Epithelial cell of esophagus (primary cell): ENCODE data around the gene NUAK1.

Experiments
- DNase-seq: peaks from one replicate; pipeline ENCODE4 v3.0.0; 2010; ENCODE audit warnings: low read depth
- H3K4me3 ChIP-seq: 2 replicates; pipeline ENCODE4 v1.5.1; 2011; ENCODE audit warnings: mild to moderate bottlenecking, low read length, control low read depth
- TF ChIP-seq, protein P1 (sequence below): IDR thresholded peaks from 2 replicates; pipeline ENCODE4 v1.5.1; 2011; ENCODE audit warnings: low read depth, mild to moderate bottlenecking, low read length, control low read depth, inconsistent platforms; ENCODE audit not compliant: insufficient read depth; ENCODE audit errors: missing control alignments

Gene NUAK1

DNA sequence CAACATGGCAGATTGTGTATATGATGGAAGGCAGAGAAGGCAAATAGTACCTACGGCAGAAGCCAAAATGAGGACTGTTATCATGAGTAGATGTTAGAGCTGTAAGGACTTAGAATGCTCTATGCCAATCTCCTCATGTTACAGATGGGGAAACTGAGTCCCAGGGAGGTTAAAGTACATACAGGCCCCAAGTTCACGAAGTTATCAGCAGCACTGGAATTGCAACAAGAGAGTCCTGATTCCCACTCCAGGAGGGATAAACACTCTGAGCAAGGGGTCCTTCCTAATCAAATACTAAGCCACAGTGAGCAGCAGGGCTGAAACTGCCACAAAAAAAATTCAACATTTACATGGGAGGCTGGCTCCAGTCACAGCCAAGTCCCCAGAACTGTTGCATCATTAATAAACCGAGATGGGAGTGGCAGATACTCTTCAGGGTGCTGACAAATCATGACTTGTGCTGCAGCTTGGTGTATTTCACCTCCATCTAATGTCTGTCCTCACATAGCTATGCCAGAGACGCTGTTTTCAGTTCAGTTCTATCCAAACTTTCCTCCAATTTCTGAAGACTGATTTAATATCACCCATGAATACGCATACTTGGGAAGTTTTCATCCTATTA lies 24.2 kb downstream of the NUAK1 start:
- H3K4me3 ChIP-seq = no peak overlapping the region
- peak; percentile 83 for DNase-seq
- TF ChIP-seq, protein P1, sequence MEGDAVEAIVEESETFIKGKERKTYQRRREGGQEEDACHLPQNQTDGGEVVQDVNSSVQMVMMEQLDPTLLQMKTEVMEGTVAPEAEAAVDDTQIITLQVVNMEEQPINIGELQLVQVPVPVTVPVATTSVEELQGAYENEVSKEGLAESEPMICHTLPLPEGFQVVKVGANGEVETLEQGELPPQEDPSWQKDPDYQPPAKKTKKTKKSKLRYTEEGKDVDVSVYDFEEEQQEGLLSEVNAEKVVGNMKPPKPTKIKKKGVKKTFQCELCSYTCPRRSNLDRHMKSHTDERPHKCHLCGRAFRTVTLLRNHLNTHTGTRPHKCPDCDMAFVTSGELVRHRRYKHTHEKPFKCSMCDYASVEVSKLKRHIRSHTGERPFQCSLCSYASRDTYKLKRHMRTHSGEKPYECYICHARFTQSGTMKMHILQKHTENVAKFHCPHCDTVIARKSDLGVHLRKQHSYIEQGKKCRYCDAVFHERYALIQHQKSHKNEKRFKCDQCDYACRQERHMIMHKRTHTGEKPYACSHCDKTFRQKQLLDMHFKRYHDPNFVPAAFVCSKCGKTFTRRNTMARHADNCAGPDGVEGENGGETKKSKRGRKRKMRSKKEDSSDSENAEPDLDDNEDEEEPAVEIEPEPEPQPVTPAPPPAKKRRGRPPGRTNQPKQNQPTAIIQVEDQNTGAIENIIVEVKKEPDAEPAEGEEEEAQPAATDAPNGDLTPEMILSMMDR = no peak

DNA sequence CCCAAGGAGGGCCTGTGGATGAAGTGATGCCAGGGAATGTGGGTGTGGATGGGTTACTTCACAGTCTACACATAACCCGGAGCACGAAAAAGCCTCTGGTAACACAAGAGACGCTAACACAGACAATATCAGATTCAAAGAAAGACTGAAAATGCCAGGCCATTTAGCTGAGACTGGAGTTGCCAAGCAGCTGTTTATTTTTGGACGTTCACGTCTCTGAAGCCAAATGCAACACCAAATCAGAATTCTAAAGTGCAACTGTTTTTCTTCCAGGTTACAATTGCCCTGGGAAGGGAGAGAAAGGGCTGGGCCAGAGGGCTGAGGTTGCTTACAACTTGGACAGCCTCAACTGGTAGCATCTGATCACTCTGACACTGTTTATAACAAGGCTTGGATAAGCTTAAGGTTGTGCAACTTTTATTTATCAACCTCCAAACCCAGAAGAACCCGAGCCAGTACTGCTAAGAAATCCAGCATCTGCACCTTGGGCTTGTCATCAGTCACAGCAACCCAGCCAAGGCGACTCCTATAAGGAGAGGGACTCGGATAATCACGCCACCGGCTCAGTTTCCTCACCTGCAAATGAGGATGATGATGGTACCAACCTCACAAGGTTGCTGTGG lies 24.8 kb downstream of the NUAK1 start:
- TF ChIP-seq, protein P1 = no peak
- peak; percentile 76 for DNase-seq
- H3K4me3 ChIP-seq = no peak overlapping the region

DNA sequence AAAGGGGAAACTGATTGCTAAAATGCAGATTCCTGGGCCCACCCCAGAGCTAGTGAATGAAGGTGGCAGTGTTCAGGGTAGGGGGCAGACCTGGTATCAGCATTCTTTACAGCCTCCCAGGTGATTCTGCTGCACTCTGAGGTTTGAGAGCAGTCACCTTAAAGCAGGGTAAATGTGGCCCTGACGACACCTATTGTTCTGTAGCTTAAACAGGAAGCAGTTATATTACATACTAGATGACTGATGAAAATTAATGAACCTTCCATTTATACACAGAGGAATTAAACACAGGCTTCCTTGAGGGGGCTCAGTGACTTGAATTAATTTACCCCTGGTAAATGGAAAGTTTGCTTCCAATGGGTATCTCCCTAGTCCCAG lies 25.3 kb downstream of the NUAK1 start:
- H3K4me3 ChIP-seq = no peak overlapping the region
- TF ChIP-seq, protein P1 = no peak
- no peak for DNase-seq

DNA sequence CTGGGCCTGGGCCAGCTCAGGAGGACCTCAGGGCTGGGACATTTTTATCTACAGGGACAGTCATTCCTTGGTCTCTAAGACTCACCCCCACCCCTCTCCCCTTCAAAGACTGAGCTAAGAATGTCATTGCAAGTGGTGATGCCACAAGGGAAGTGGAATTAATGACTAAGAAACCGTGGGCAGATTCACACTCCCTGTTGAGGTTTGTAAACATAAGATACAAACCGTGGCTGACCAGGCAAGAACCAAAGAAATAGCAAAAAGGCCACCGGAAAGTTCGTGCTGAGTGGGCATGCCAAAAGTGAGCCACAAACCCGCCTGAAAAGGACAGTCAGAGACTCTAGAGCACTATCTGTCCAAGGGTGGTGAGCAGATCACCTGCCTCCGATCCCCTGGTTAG lies 25.7 kb downstream of the NUAK1 start:
- TF ChIP-seq, protein P1 = no peak
- DNase-seq = peak; percentile 78
- H3K4me3 ChIP-seq = no peak overlapping the region

DNA sequence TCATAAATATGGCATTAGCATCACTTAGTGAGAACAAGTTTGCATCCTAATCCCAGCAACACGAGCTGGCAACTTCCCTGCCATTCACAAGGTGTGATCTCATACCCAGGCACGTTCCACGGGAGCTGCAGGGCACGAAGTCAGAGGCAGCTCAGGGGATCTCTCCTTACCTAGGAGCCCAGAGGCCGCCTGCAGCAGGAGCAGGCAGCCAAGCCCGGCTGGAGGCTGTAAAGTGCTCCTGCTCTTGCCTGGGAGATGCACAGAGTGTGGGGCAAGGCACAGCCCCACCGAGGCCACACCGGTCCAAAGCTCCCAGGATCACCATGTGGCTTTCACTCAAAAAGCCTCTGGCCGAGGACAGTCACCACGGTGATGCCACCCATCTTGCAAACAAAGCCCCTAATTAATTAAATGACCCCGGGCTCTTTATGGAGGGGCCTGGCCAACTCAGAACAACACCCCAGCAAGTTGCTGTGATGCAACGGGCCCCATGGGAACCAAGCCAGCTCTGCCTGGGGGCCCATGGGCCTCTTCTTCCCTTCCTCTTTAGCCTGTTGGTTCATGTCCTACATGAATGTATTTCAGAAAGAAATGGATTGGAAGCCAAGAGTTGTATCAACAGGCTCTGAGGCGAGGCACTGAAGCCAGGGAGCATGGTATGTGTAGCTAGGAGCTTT lies 26.5 kb downstream of the NUAK1 start:
- TF ChIP-seq, protein P1 = no peak
- DNase-seq = peak; percentile 96
- H3K4me3 ChIP-seq = no peak overlapping the region

DNA sequence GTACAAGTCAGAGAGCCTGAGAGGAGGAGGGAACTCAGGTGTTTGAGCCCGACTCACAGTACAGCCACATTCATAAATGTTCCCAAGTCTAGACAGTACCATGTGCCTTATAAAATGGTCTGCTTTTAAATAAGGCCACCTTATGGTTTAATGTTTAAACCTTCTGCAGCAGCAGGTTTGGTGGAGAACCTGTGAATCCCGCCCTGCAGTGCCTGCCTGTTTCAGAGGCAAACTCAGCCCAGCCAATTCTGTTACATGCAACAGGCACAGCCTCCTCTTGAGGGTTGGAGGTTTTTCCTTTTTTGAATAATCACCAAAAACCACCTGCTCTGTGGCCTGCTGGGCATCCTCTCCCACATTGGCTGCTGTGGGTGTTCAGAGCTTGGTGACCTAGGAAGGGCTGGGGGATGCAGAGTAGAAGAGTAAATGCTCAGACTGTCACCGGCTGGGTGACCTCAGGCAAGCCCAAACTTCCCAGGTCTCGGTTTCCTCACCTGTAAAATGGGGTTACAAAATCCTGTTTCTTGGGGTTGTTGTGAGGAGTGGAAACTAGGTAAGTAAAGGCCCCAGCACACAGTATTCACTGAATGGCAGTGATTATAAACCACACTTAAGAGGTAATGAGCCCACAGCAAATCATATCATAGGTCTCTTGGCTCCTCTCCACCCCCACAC lies 28.0 kb downstream of the NUAK1 start:
- H3K4me3 ChIP-seq = no peak overlapping the region
- TF ChIP-seq, protein P1 = no peak
- no peak for DNase-seq
